IMR-90 (cell line): ENCODE results near the gene HTR3C. TPM values are rescaled to one million over a fixed set of nuclear protein-coding genes. Genes with fewer than 3 reads are reported as not detected.

Experiments
- ATAC-seq: fragments of 200-7000 bp; cut with Tn5 transposase; 2 replicates; pipeline ENCODE4 v1.9.1; 2020; ENCODE audit warnings: low read depth, mild to moderate bottlenecking, moderate library complexity
- BruUV-seq: library from RNA; stranded (reverse); fragments of 400-500 nt; replicated peaks from 2 replicates; lab custom pipeline; 2021; lab: Mats Ljungman, UMichigan
- CTCF ChIA-PET: fragments of 300-600 bp; formaldehyde crosslinking; extraction: SDS; loops from one replicate; lab custom pipeline; 2021; ENCODE audit warnings: antibody characterized with exemption; lab: Yijun Ruan, JAX
- POLR2A ChIA-PET: fragments of 300-600 bp; sonication (Branson Sonifier 250); formaldehyde crosslinking; loops from one replicate; lab custom pipeline; 2022; ENCODE audit warnings: antibody characterized with exemption; ENCODE audit not compliant: unreplicated experiment; lab: Charles Lee
- DNase-seq: peaks from one replicate; pipeline ENCODE4 v3.0.0; 2013
- H2AFZ ChIP-seq: replicated peaks from 2 replicates; pipeline ENCODE3; 2013; ENCODE audit warnings: low read length, mild to moderate bottlenecking; ENCODE audit not compliant: poor library complexity
- H2AK5ac ChIP-seq: 2 replicates; pipeline ENCODE4 v1.6.1; 2013; ENCODE audit warnings: low read depth, low read length, inconsistent platforms
- H2AK9ac ChIP-seq: replicated peaks from 2 replicates; pipeline ENCODE3; 2013; ENCODE audit warnings: mild to moderate bottlenecking, low read depth, low read length, moderate library complexity; ENCODE audit not compliant: poor library complexity
- H2BK120ac ChIP-seq: 2 replicates; pipeline ENCODE4 v1.6.1; 2013; ENCODE audit warnings: low read depth, low read length, inconsistent platforms
- H2BK15ac ChIP-seq: 3 replicates; pipeline ENCODE4 v1.6.1; 2013; ENCODE audit warnings: low read depth, low read length, inconsistent platforms
- H2BK20ac ChIP-seq: 2 replicates; pipeline ENCODE4 v1.6.1; 2013; ENCODE audit warnings: low read depth, mild to moderate bottlenecking, inconsistent platforms, low read length, moderate library complexity
- H2BK5ac ChIP-seq: 2 replicates; pipeline ENCODE4 v1.6.1; 2013; ENCODE audit warnings: mild to moderate bottlenecking, low read depth, low read length, inconsistent platforms; ENCODE audit not compliant: poor library complexity, severe bottlenecking
- H3K14ac ChIP-seq: replicated peaks from 2 replicates; pipeline ENCODE4 v1.6.1; 2013; ENCODE audit warnings: low read depth, low read length, inconsistent platforms
- H3K18ac ChIP-seq: 2 replicates; pipeline ENCODE4 v1.6.1; 2013; ENCODE audit warnings: low read depth, low read length, control low read depth
- H3K23ac ChIP-seq: 2 replicates; pipeline ENCODE4 v1.6.1; 2013; ENCODE audit warnings: low read depth, low read length, inconsistent platforms
- H3K27ac ChIP-seq: 2 replicates; pipeline ENCODE4 v1.5.1; 2013; ENCODE audit warnings: mild to moderate bottlenecking, control low read depth, low read length; ENCODE audit not compliant: insufficient read depth
- H3K27me3 ChIP-seq: 2 replicates; pipeline ENCODE4 v1.6.1; 2013; ENCODE audit warnings: low read length; ENCODE audit not compliant: control insufficient read depth, insufficient read depth
- H3K36me3 ChIP-seq: 2 replicates; pipeline ENCODE4 v1.6.1; 2013; ENCODE audit warnings: low read length, mixed read lengths; ENCODE audit not compliant: control insufficient read depth, insufficient read depth
- H3K4ac ChIP-seq: 2 replicates; pipeline ENCODE4 v1.6.1; 2013; ENCODE audit warnings: low read depth, low read length, inconsistent platforms
- H3K4me1 ChIP-seq: 2 replicates; pipeline ENCODE4 v1.6.1; 2013; ENCODE audit warnings: low read length, mixed read lengths; ENCODE audit not compliant: control insufficient read depth, insufficient read depth
- H3K4me2 ChIP-seq: 2 replicates; pipeline ENCODE4 v1.6.1; 2013; ENCODE audit warnings: low read depth, mild to moderate bottlenecking, control low read depth, low read length, moderate library complexity
- H3K4me3 ChIP-seq: 2 replicates; pipeline ENCODE4 v1.5.1; 2013; ENCODE audit warnings: low read depth, mild to moderate bottlenecking, control low read depth, low read length, moderate library complexity; ENCODE audit not compliant: insufficient read depth
- H3K56ac ChIP-seq: 2 replicates; pipeline ENCODE4 v1.6.1; 2013; ENCODE audit warnings: low read length, inconsistent platforms; ENCODE audit not compliant: insufficient read depth; ENCODE audit errors: extremely low read depth
- H3K79me1 ChIP-seq, 2 experiments: 2 replicates each; pipeline ENCODE4 v1.6.1; 2013; ENCODE audit warnings: low read length in 2 of 2, inconsistent platforms in 1 of 2, low read depth in 1 of 2
- H3K9ac ChIP-seq: 2 replicates; pipeline ENCODE4 v1.6.1; 2013; ENCODE audit warnings: low read depth, low read length, control low read depth
- H3K9me1 ChIP-seq: 2 replicates; pipeline ENCODE4 v1.6.1; 2013; ENCODE audit warnings: low read length, inconsistent platforms; ENCODE audit not compliant: insufficient read depth
- H3K9me3 ChIP-seq: 2 replicates; pipeline ENCODE4 v1.6.1; 2013; ENCODE audit warnings: low read length; ENCODE audit not compliant: control insufficient read depth, insufficient read depth
- H4K20me1 ChIP-seq: 2 replicates; pipeline ENCODE4 v1.6.1; 2013; ENCODE audit warnings: low read length, inconsistent platforms; ENCODE audit not compliant: insufficient read depth
- H4K5ac ChIP-seq: 2 replicates; pipeline ENCODE4 v1.6.1; 2013; ENCODE audit warnings: mild to moderate bottlenecking, low read depth, low read length, control low read depth
- H4K8ac ChIP-seq, 2 experiments: 2 replicates each; pipeline ENCODE4 v1.6.1; 2013; ENCODE audit warnings: low read depth in 2 of 2, low read length in 2 of 2, control low read depth in 1 of 2, inconsistent platforms in 1 of 2
- H4K91ac ChIP-seq: 2 replicates; pipeline ENCODE4 v1.6.1; 2013; ENCODE audit warnings: low read depth, low read length, inconsistent platforms; ENCODE audit not compliant: insufficient read depth
- BHLHE40 ChIP-seq: fragments of 150-350 bp; IDR thresholded peaks from 2 replicates; pipeline ENCODE4 v1.6.1; 2016; ENCODE audit warnings: mild to moderate bottlenecking, low read depth, low read length
- CTCF ChIP-seq: conservative IDR thresholded peaks from 2 replicates; pipeline ENCODE4 v1.5.1; 2012; ENCODE audit warnings: mild to moderate bottlenecking, low read depth, low read length, improper control_type of control experiment
- ELK1 ChIP-seq: fragments of 150-350 bp; IDR thresholded peaks from 2 replicates; pipeline ENCODE4 v1.6.1; 2016; ENCODE audit warnings: low read depth, mild to moderate bottlenecking, low read length, moderate library complexity, borderline replicate concordance
- FOS ChIP-seq: fragments of 150-350 bp; IDR thresholded peaks from 2 replicates; pipeline ENCODE4 v1.6.1; 2016; ENCODE audit warnings: low read depth, low read length
- MAFK ChIP-seq: IDR thresholded peaks from 2 replicates; pipeline ENCODE4 v1.6.1; 2012; ENCODE audit warnings: low read depth, low read length, improper control_type of control experiment
- MAZ ChIP-seq: IDR thresholded peaks from 2 replicates; pipeline ENCODE4 v1.6.1; 2012; ENCODE audit warnings: low read depth, mild to moderate bottlenecking, low read length, improper control_type of control experiment, moderate library complexity, borderline replicate concordance
- MXI1 ChIP-seq: IDR thresholded peaks from 2 replicates; pipeline ENCODE4 v1.6.1; 2012; ENCODE audit warnings: low read depth, mild to moderate bottlenecking, low read length, moderate library complexity, borderline replicate concordance
- NFE2L2 ChIP-seq: fragments of 150-350 bp; IDR thresholded peaks from 2 replicates; pipeline ENCODE4 v1.6.1; 2016; ENCODE audit warnings: low read depth, mild to moderate bottlenecking, low read length
- POLR2A ChIP-seq: IDR thresholded peaks from 2 replicates; pipeline ENCODE4 v1.6.1; 2012; ENCODE audit warnings: mild to moderate bottlenecking, low read depth, low read length
- RAD21 ChIP-seq: IDR thresholded peaks from 2 replicates; pipeline ENCODE4 v1.6.1; 2012; ENCODE audit warnings: low read length, improper control_type of control experiment
- RCOR1 ChIP-seq: IDR thresholded peaks from 2 replicates; pipeline ENCODE4 v1.6.1; 2012; ENCODE audit warnings: mild to moderate bottlenecking, low read length, improper control_type of control experiment; ENCODE audit not compliant: insufficient replicate concordance
- RFX5 ChIP-seq: IDR thresholded peaks from 2 replicates; pipeline ENCODE4 v1.8.0; 2012; ENCODE audit warnings: low read depth, mild to moderate bottlenecking, low read length, moderate library complexity
- SMC3 ChIP-seq: fragments of 150-350 bp; IDR thresholded peaks from 2 replicates; pipeline ENCODE4 v1.6.1; 2016; ENCODE audit warnings: low read depth, mild to moderate bottlenecking, antibody characterized with exemption, low read length, moderate library complexity
- USF2 ChIP-seq: fragments of 150-350 bp; IDR thresholded peaks from 2 replicates; pipeline ENCODE4 v1.6.1; 2017; ENCODE audit warnings: mild to moderate bottlenecking, antibody characterized with exemption, low read length, low read depth
- whole genome bisulfite sequencing, 2 experiments: methylation state at CpG; one replicate each; pipeline versions ENCODE4 v1.1.5 to v1.1.7; 2013; ENCODE audit warnings: missing lambda C conversion rate in 2 of 2; ENCODE audit not compliant: insufficient read length in 1 of 2; ENCODE audit errors: extremely low coverage in 2 of 2; 5-methylcytosine and 5-hydroxymethylcytosine counted together
- dilution Hi-C: fragments of 300-500 bp; cut with HindIII; formaldehyde crosslinking; loops from one replicate; pipeline ENCODE4 v1.14.3; 2018; ENCODE audit warnings: low sequenced_read_pairs; ENCODE audit not compliant: unreplicated experiment
- in situ Hi-C: fragments of 300-500 bp; cut with MboI; formaldehyde crosslinking; loops from 3 replicates; pipeline ENCODE4 v1.14.3; 2019; ENCODE audit warnings: low sequenced_read_pairs, inconsistent platforms, mixed read lengths
- intact Hi-C: fragments of 100-400 bp; cut with micrococcal nuclease; formaldehyde crosslinking; loops from 2 replicates; pipeline ENCODE4 v1.10.0; 2022
- polyA plus RNA-seq, 3 experiments: library from polyadenylated mRNA; depleted of rRNA; stranded (reverse); fragments of >200 nt; gene quantifications; 2 replicates each; pipeline ENCODE4 v1.2.3, GENCODE V29; 2012; ENCODE audit warnings: low replicate concordance in 1 of 3
- total RNA-seq: library from RNA; depleted of rRNA; stranded (reverse); fragments of >200 nt; gene quantifications from 2 replicates; pipeline ENCODE4 v1.2.3, GENCODE V29; 2012

Gene HTR3C
- total and polyA plus RNA-seq, 2 of the 4 experiments (the other 2 are of a cell fraction): not detected

GRCh38 chr3:184081116-184081830, 28.4 kb downstream of the HTR3C start:
- Histone ChIP-seq H4K20me1 (no peaks in the 10 kb centered on the region), H2BK15ac (no peak overlapping the region), H3K4ac (no peak overlapping the region), H3K9me3 (peaks cover 6% of the 10 kb centered on the region), H2AK5ac (no peak overlapping the region), H3K56ac (no peak overlapping the region), H2BK5ac (no peak overlapping the region), H3K79me1 (no peaks in the 10 kb centered on the region), H3K18ac (no peak overlapping the region), H4K5ac (no peak overlapping the region), H3K9me1 (no peaks in the 10 kb centered on the region), H2AFZ (peak overlapping the region; percentile 32), H3K27me3 (peaks cover 19% of the 10 kb centered on the region), H2AK9ac (no peak overlapping the region), H4K8ac (no peak overlapping the region), H3K14ac (no peak overlapping the region), H3K23ac (no peak overlapping the region), H2BK120ac (no peak overlapping the region), H3K4me3 (no peak overlapping the region), H3K27ac (no peak overlapping the region), H3K9ac (no peak overlapping the region), H2BK20ac (no peak overlapping the region), H3K4me2 (no peak overlapping the region), H3K36me3 (no peaks in the 10 kb centered on the region), H4K91ac (no peak overlapping the region), H3K4me1 (no peaks in the 10 kb centered on the region)
- CTCF ChIA-PET: no interaction called here
- dilution Hi-C loops (no loop called here), intact Hi-C loops (no loop called here), in situ Hi-C loops (no loop called here)
- 73% methylated on average over 8 of the region's 16 CpGs; no CpG with 5 or more reads in 1 of the 2 experiments for WGBS, 2 experiments
- POLR2A ChIA-PET: no interaction called here
- no peak for DNase-seq
- TF ChIP-seq RCOR1 (no peak), BHLHE40 (no peak), POLR2A (no peak), MXI1 (no peak), NFE2L2 (no peak), CTCF (no peak), RAD21 (no peak), MAZ (no peak), RFX5 (no peak), SMC3 (no peak), USF2 (no peak), FOS (no peak), ELK1 (no peak), MAFK (no peak)
- BruUV-seq: no TSS peak
- no peak for ATAC-seq
